Tibial nerve (tissue), 3 donors: ENCODE results near the gene CARD9.
A peak's percentile ranks its signal among the peaks of the same experiment; 100 is the strongest.

Experiments used
- CTCF ChIP-seq, 5 experiments: fragments of 200-600 bp in 3 of 5; fragments of 450-650 bp in 2 of 5; sonication (generic) in 3 of 5; IDR thresholded peaks; one replicate each; pipeline ENCODE4 v1.5.1; 2016 to 2019; ENCODE audit warnings: antibody characterized with exemption in 5 of 5, mild to moderate bottlenecking in 3 of 5, moderate library complexity in 2 of 5
- POLR2A ChIP-seq, 2 donors: fragments of 450-650 bp; IDR thresholded peaks; one replicate each; pipeline ENCODE4 v1.6.1; 2017; ENCODE audit warnings: antibody characterized with exemption in 2 of 2, mild to moderate bottlenecking in 2 of 2, moderate library complexity in 2 of 2

- TF ChIP-seq CTCF (IDR thresholded peaks at IDR 0.05) = peak in 1 of 5 experiments; percentile 24
- TF ChIP-seq POLR2A (IDR thresholded peaks at IDR 0.05) = peak; percentile 77 to 89
Observed at GRCh38 chr9:136410500-136411287, 37.2 kb upstream of the CARD9 start, which contains the start of the genes ENTR1 and PMPCA.
